Measurements from ENCODE around the gene SVIP.

GRCh38 chr11:22878604-22879003 is 49.0 kb upstream of the SVIP start:
- TF ChIP-seq CTCF (IDR thresholded peaks at IDR 0.05) (no peak), POLR2A (IDR thresholded peaks at IDR 0.05) (no peak)
